KMS-11 (cell line): ENCODE data around the gene GNAT3.

Experiments
- H2AFZ ChIP-seq: fragments of 200-600 bp; sonication (generic); 2 replicates; pipeline ENCODE4 v1.6.1; 2016; ENCODE audit warnings: antibody characterized with exemption, mixed run types, low read depth
- H3K27ac ChIP-seq: fragments of 200-600 bp; sonication (generic); 2 replicates; pipeline ENCODE4 v1.6.1; 2016; ENCODE audit warnings: mild to moderate bottlenecking, mixed run types
- H3K27me3 ChIP-seq: fragments of 200-600 bp; sonication (generic); 2 replicates; pipeline ENCODE4 v1.6.1; 2017; ENCODE audit warnings: mild to moderate bottlenecking, low read depth, mixed run types, moderate library complexity; ENCODE audit not compliant: insufficient read depth
- H3K36me3 ChIP-seq: fragments of 200-600 bp; sonication (generic); 2 replicates; pipeline ENCODE4 v1.6.1; 2017; ENCODE audit warnings: mild to moderate bottlenecking, mixed run types; ENCODE audit not compliant: insufficient read depth
- H3K4me1 ChIP-seq: fragments of 200-600 bp; sonication (generic); 2 replicates; pipeline ENCODE4 v1.6.1; 2016; ENCODE audit warnings: mild to moderate bottlenecking, low read depth, mixed run types; ENCODE audit not compliant: poor library complexity, severe bottlenecking
- H3K4me2 ChIP-seq: fragments of 200-600 bp; sonication (generic); 2 replicates; pipeline ENCODE4 v1.7.0; 2016; ENCODE audit warnings: mild to moderate bottlenecking, mixed run types
- H3K4me3 ChIP-seq: fragments of 200-600 bp; sonication (generic); IDR thresholded peaks from 2 replicates; pipeline ENCODE4 v1.6.1; 2017; ENCODE audit warnings: low read depth, low read length, mixed read lengths; ENCODE audit not compliant: insufficient read depth
- H3K79me2 ChIP-seq: fragments of 200-600 bp; sonication (generic); 2 replicates; pipeline ENCODE4 v1.6.1; 2016; ENCODE audit warnings: low read depth, mixed run types; ENCODE audit not compliant: insufficient read depth
- H3K9ac ChIP-seq: fragments of 200-600 bp; sonication (generic); 2 replicates; pipeline ENCODE4 v1.6.1; 2016; ENCODE audit warnings: mild to moderate bottlenecking, mixed run types
- H4K20me1 ChIP-seq: fragments of 200-600 bp; sonication (generic); 2 replicates; pipeline ENCODE4 v1.6.1; 2016; ENCODE audit warnings: mild to moderate bottlenecking, mixed run types; ENCODE audit not compliant: insufficient read depth
- TF ChIP-seq, protein P1 (sequence below): fragments of 200-600 bp; sonication (generic); conservative IDR thresholded peaks from 2 replicates; pipeline ENCODE4 v1.6.1; 2017; ENCODE audit warnings: low read depth, mild to moderate bottlenecking, antibody characterized with exemption, low read length, moderate library complexity, mixed read lengths

Gene GNAT3

DNA sequence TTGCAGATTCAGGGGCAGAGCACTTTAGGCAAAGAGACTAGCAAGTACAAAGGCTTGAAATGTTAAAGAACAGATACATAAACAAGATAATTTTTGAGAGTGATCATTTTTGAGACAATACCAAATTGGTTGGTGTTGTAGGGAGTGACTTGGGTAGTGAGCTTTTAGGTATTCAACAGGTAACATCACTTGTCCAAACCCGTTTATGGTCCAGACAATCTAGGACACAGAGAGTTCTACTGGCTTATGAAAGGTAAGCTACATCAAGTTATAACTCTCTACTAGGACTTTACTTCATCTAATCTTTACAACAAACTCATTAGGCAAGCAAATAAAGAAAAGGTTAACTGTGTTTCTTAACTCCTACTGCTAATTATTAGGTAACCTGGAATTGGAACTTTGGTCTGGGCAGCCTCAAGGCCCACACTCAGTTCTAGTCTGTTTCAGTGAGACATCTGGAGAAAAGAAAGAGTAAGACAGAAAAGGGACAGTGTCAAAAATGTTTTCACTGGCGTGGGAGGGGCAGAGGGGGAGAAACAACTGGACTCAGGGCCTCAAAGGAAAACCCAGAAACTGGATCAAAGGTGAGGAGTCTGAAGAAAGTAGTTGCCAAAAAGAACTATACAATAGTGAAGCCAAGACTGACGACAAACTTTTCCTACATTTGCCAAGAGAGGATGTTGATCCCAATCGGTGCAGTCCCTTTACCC, 39.2 kb downstream of the GNAT3 start:
- no peaks in the 10 kb centered on the region for H4K20me1 ChIP-seq
- no peak overlapping the region for H3K27ac ChIP-seq
- TF ChIP-seq, protein P1, sequence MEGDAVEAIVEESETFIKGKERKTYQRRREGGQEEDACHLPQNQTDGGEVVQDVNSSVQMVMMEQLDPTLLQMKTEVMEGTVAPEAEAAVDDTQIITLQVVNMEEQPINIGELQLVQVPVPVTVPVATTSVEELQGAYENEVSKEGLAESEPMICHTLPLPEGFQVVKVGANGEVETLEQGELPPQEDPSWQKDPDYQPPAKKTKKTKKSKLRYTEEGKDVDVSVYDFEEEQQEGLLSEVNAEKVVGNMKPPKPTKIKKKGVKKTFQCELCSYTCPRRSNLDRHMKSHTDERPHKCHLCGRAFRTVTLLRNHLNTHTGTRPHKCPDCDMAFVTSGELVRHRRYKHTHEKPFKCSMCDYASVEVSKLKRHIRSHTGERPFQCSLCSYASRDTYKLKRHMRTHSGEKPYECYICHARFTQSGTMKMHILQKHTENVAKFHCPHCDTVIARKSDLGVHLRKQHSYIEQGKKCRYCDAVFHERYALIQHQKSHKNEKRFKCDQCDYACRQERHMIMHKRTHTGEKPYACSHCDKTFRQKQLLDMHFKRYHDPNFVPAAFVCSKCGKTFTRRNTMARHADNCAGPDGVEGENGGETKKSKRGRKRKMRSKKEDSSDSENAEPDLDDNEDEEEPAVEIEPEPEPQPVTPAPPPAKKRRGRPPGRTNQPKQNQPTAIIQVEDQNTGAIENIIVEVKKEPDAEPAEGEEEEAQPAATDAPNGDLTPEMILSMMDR, result no peak
- H2AFZ ChIP-seq, result no peak overlapping the region
- no peaks in the 10 kb centered on the region for H3K36me3 ChIP-seq
- H3K9ac ChIP-seq, result no peak overlapping the region
- H3K79me2 ChIP-seq, result no peaks in the 10 kb centered on the region
- no peaks in the 10 kb centered on the region for H3K4me1 ChIP-seq
- no peak overlapping the region for H3K4me3 ChIP-seq
- H3K27me3 ChIP-seq, result no peaks in the 10 kb centered on the region
- H3K4me2 ChIP-seq, result no peak overlapping the region

DNA sequence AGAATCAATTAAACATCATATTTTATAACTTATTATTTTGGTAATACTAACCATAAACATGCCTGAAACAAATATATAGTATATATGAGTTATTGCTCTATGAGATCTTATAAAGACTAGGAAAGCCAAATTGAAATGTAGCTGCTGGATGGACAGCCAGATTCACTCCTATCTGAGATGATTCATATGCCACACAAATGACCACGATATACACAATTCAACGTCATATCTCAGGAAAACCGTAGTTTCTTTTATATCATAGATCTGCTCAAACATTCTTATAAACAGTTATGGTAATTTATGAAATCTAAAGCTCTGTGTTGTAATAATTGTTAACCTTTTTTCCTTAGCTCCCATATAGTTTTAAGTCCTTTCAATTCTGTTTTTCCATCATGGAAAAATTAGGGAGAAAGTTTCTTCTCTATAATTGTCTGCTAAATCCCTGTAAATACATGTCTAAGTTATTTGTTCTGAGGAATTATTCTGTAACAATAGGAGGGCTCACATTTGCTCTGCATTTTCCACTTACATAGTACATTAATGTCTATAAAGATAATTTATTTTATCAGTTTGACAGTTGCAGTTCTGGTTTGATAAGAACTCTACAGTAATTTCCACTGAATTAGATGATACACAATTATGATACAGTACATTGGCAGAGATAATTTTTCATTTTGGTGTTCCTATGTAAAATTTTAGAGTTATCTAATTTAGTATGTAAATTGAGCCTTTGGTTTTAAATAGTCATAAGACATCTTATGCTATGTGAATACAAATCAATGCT, 42.7 kb downstream of the GNAT3 start:
- Histone ChIP-seq H2AFZ (no peak overlapping the region), H3K27me3 (no peaks in the 10 kb centered on the region), H3K4me1 (no peaks in the 10 kb centered on the region), H3K4me2 (no peak overlapping the region), H3K4me3 (no peak overlapping the region), H3K36me3 (no peaks in the 10 kb centered on the region), H3K79me2 (no peaks in the 10 kb centered on the region), H4K20me1 (no peaks in the 10 kb centered on the region), H3K27ac (no peak overlapping the region), H3K9ac (no peak overlapping the region)
- TF ChIP-seq, protein P1, result no peak

DNA sequence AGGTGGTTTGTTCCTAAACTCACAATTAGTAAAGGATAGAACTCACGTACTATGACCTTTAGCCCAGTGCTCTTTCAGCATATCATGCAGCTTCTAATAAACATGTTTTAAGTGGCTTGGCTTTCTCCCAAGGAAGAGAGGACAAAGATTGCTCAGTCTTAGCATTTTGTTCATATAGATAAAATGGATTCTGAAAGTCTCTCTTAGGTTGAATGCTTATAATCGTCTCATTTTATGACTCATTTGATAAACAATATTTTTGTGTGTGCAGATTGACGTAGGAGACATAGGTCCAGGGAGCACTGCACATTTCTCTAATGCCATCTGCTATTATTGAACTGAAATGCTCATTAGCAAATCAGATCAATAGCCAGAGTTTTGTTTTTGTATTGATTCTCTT, 44.8 kb downstream of the GNAT3 start:
- no peaks in the 10 kb centered on the region for H3K79me2 ChIP-seq
- TF ChIP-seq, protein P1, result no peak
- H3K9ac ChIP-seq, result no peak overlapping the region
- H4K20me1 ChIP-seq, result no peaks in the 10 kb centered on the region
- no peak overlapping the region for H3K4me3 ChIP-seq
- H2AFZ ChIP-seq, result no peak overlapping the region
- H3K4me2 ChIP-seq, result no peak overlapping the region
- no peaks in the 10 kb centered on the region for H3K36me3 ChIP-seq
- H3K27me3 ChIP-seq, result no peaks in the 10 kb centered on the region
- H3K4me1 ChIP-seq, result no peaks in the 10 kb centered on the region
- H3K27ac ChIP-seq, result no peak overlapping the region

DNA sequence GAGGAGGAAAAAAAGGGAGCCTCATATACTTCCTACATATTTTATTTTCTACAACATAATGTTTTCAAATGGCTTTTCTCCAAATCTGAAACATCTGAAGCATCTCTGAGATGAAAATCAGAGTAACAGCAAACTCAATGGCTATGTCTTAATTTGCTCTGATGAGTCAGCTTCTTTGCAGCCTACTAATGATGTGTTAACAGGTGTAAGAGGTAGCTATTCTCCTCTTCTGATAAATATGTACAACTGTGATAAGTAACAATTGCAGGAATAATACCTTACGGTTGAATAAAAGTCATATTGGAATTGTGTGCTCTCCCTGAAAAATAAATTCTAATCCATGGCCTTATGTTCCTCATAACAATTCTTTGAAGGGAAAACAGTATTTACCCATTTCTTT, 45.2 kb downstream of the GNAT3 start:
- H3K79me2 ChIP-seq, result no peaks in the 10 kb centered on the region
- H3K9ac ChIP-seq, result no peak overlapping the region
- H4K20me1 ChIP-seq, result no peaks in the 10 kb centered on the region
- H3K36me3 ChIP-seq, result no peaks in the 10 kb centered on the region
- no peaks in the 10 kb centered on the region for H3K4me1 ChIP-seq
- H3K27ac ChIP-seq, result no peak overlapping the region
- H3K4me2 ChIP-seq, result no peak overlapping the region
- H3K27me3 ChIP-seq, result no peaks in the 10 kb centered on the region
- TF ChIP-seq, protein P1, result no peak
- no peak overlapping the region for H2AFZ ChIP-seq
- no peak overlapping the region for H3K4me3 ChIP-seq
